Large intestine (tissue), 3 donors: ENCODE measurements around the gene PRM1. TPM values are rescaled to one million over a fixed set of nuclear protein-coding genes. Genes with fewer than 3 reads are reported as not detected.

Experiments used
- DNase-seq, 2 donors: peaks; one replicate each; pipeline versions ENCODE4 v3.0.0 to v3.0.0-alpha.2; 2013
- H3K27ac ChIP-seq: one replicate; pipeline ENCODE4 v1.5.1; 2013; ENCODE audit warnings: low read length
- H3K27me3 ChIP-seq: 2 replicates; pipeline ENCODE4 v1.6.1; 2013; ENCODE audit warnings: low read length; ENCODE audit not compliant: control insufficient read depth, insufficient read depth
- H3K36me3 ChIP-seq: 2 replicates; pipeline ENCODE4 v1.6.1; 2013; ENCODE audit warnings: low read length; ENCODE audit not compliant: control insufficient read depth, insufficient read depth
- H3K4me1 ChIP-seq: one replicate; pipeline ENCODE4 v1.6.1; 2013; ENCODE audit warnings: low read length; ENCODE audit not compliant: control insufficient read depth, insufficient read depth
- H3K4me3 ChIP-seq: one replicate; pipeline ENCODE4 v1.5.1; 2013; ENCODE audit warnings: low read length
- H3K9me3 ChIP-seq: one replicate; pipeline ENCODE4 v1.6.1; 2013; ENCODE audit warnings: mild to moderate bottlenecking, low read depth, low read length, moderate library complexity; ENCODE audit not compliant: control insufficient read depth
- WGBS: methylation state at CpG from one replicate; pipeline ENCODE4 v1.1.5; 2013; ENCODE audit warnings: low lambda C conversion rate; ENCODE audit not compliant: insufficient coverage; 5-methylcytosine and 5-hydroxymethylcytosine counted together
- polyA plus RNA-seq: library from polyadenylated mRNA; unstranded; fragments of 120-200 nt; gene quantifications from one replicate; pipeline ENCODE4 v1.2.1, GENCODE V29; 2013

The PRM1 gene
- polyA plus RNA-seq, 1 donor, result not detected

DNA sequence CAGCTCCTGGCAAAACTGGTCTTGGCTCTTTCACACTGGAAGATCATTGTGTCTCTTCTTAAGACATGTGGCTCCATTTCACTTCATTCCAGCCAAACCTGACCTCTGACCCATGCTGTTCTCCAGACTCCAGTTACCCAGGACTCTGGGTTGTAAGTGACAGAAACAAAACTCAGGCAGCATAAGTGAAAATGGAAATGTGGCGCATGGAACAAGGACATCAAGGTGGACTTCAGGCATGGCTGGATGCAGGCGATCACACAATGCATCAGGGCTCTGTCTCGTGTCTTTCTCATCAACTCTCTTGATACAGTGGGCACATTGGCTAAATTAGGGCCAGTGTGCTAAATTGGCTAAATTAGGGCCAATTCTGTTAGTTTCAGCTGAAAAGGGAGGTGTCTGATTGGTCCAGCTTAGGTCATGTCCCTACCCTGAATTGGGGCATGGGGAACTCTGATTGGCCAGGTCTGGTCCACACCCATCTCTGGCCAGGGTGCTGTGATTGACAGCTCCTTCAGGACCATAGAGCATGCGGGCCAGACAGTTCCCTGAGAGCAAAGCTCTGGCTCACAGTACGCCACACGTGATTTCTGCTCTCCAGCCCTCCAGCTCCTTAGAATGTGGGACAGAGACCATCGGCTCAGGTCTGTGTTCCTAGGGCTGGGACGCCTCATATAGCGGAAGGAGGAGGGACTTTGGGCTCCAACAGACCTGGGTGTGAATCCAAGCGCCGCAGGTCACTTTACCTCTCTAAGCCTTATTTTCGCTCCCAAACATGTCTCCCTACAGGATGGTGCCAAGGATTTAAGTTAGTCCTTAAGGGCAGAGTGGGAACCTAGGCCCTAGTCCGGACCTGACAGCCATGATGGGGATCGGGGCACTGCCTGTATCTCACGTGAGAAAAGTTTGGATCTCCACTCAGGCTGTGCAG, 42.6 kb downstream of the PRM1 start:
- Histone ChIP-seq H3K9me3 (no peaks in the 10 kb centered on the region), H3K4me1 (no peaks in the 10 kb centered on the region), H3K27me3 (no peaks in the 10 kb centered on the region), H3K36me3 (no peaks in the 10 kb centered on the region), H3K4me3 (no peak overlapping the region), H3K27ac (no peak overlapping the region)
- no CpG with 5 or more reads among the region's 15 CpGs for WGBS
- no peak for DNase-seq

DNA sequence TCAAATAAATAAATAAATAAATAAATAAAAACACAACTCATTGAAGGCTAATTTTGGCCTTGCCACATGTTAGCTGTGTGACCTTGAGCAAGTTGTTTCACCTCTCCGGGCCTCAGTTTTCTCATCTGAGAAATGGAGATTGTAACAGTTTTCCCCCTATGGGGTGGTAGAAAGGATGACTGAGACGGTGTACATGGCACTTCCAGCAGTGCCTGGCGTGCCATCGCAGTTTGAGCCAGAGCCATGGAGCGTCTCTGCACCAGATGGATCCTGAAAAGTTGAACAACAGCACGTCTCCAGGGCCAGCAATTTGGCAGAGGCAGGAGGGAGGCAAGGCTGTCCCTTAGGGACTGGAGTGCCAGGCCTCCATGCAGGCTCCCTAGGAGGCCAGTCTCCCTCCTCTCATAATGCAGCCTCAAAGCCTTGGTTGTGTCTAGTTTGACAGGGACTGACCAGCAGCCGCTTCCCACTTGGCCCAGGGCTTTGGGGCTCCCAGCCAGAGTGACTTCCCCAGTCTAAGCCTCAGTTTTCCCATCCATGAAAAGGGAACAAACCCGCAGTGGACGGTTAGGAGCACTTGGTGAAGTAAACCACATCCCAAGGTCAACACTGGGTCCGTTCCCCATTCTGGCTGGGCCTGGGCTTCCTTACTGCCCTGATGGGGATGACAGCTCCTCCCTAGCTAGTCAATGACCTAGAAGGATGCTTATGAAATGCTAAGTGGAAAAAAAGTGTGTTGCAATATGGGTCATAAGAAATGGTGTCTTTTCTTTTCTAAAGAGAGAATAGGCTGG, 44.5 kb downstream of the PRM1 start:
- peaks cover 4% of the 10 kb centered on the region for H3K27me3 ChIP-seq
- no CpG with 5 or more reads among the region's 10 CpGs for WGBS
- H3K36me3 ChIP-seq, result no peaks in the 10 kb centered on the region
- no peaks in the 10 kb centered on the region for H3K9me3 ChIP-seq
- no peak overlapping the region for H3K27ac ChIP-seq
- peaks cover 4% of the 10 kb centered on the region for H3K4me1 ChIP-seq
- no peak overlapping the region for H3K4me3 ChIP-seq
- no peak for DNase-seq

DNA sequence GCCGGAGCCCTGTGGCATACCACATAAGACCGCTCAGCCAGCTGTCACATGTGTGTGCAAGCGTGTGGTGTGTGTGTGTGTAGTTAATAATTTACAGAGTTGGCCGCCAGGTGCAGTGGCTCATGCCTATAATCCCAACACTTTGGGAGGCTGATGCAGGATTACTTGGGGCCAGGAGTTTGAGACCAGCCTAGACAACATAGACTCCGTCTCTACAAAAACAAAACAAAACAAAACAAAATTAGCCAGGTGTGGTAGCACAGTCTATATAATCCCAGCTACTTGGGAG, 45.5 kb downstream of the PRM1 start:
- peaks cover 4% of the 10 kb centered on the region for H3K27me3 ChIP-seq
- no peak overlapping the region for H3K4me3 ChIP-seq
- no peaks in the 10 kb centered on the region for H3K9me3 ChIP-seq
- no CpG with 5 or more reads among the region's 5 CpGs for WGBS
- no peaks in the 10 kb centered on the region for H3K36me3 ChIP-seq
- peak; percentile 76 to 84 for DNase-seq
- H3K27ac ChIP-seq, result no peak overlapping the region
- peaks cover 4% of the 10 kb centered on the region for H3K4me1 ChIP-seq

DNA sequence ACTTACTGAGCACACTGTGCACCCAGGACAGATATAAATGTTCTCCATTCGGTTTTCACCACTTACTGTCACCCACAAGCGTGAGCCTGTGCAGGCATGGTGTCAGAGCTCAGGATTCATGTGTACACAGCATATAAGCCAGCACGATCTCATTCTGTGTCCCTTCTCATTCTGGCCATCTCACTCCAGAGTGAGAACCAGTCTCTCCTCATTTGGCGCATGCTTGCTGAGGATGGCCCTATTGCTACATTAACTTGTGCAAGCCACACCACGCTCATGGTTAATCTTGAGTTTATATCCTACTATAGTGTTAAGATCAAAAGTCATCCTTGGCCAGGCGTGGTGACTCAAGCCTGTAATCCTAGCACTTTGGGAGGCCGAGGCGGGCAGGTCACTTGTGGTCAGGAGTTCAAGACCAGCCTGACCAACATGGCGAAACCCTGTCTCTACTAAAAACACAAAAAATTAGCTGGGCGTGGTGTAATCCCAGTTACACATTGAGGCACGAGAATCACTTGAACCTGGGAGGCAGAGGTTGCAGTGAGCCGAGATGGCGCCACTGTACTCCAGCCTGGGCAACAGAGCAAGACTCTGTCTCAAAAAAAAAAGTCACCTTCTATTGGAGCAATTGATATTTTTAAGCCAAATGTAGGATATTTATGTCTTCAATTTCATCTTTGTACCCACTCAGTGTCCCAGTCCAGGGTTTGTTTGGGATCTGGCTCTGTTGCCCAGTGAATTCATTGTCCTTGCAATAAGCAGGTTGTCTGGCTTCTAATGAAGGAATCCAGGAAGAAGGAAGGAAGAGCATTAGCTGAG, 46.0 kb downstream of the PRM1 start:
- H3K9me3 ChIP-seq, result no peaks in the 10 kb centered on the region
- no CpG with 5 or more reads among the region's 13 CpGs for WGBS
- H3K27me3 ChIP-seq, result peaks cover 4% of the 10 kb centered on the region
- no peaks in the 10 kb centered on the region for H3K36me3 ChIP-seq
- H3K4me1 ChIP-seq, result peaks cover 4% of the 10 kb centered on the region
- no peak overlapping the region for H3K27ac ChIP-seq
- H3K4me3 ChIP-seq, result no peak overlapping the region
- DNase-seq, result no peak

DNA sequence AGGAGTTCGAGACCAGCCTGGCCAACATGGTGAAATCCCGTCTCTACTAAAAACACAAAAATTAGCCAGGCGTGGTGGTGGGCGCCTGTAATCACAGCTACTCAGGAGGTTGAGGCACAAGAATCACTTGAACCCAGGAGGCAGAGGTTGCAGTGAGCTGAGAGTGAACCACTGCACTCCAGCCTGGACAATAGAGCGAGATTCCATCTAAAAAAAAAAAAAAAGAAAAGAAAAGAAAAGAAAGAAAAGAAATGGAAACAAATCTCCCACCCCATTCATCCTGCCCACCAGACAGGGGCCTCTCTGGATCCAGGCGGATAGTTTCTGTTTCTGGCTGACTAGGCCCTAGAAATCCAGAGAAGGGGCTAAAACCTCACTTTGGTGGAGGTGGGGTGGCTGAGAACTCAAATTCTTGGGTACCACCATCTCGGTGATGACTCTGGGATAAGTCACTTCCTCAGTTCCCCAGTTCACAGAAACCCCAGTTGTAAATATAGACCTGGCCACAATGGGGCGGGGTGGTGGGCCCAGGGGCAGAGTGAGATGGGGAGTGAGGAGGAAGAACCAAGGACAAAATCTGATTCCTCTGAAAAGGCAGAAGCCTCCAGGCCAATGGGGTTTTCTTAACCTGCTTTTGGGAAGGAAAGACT, 47.3 kb downstream of the PRM1 start:
- Histone ChIP-seq H3K9me3 (no peaks in the 10 kb centered on the region), H3K27me3 (peaks cover 4% of the 10 kb centered on the region), H3K36me3 (no peaks in the 10 kb centered on the region), H3K4me1 (peaks cover 4% of the 10 kb centered on the region), H3K4me3 (no peak overlapping the region), H3K27ac (no peak overlapping the region)
- WGBS, result 100% methylated on average over 2 of the region's 8 CpGs
- no peak for DNase-seq

DNA sequence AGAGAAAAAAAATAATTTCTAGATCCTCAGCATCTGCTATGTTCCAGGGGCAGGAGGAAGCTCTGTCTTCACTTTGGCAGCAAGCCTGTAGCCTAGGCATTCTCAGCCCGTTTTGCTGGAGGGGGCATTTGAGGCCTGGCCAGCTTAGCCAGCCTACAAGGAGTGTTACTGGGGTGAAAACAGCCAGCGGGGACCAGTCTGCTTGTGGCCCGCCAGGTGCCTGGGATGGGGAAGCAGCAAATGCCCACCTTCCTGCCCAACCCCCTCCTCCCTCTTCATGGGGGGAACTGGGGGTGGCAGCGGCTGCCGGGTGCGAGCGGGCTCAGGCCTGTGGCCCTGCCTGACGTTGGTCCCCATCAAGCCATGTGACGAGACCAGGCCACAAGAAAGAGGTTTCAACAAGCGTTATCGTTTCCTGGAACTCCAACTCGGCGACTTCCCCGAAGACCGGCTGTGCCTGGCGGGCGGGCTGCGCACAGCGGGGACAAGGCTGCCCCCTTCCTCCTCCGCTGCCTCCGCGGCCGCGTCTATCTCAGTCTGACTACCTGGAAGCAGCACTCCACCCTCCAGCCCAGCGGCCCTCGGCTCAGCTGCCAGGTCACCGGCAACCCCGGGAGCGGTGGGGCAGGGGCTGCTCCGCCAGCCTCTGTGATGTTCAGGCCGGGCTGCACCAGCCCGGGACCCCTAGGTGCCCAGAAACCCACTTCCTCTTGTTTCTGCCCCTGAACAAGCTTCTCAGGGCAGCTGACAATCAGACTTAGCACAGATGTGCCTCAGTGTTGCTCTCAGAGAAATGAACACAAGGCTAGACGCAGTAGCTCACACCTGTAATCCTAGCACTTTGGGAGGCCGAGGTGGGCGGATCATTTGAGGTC, 48.0 kb downstream of the PRM1 start:
- no peak overlapping the region for H3K4me3 ChIP-seq
- no CpG with 5 or more reads among the region's 35 CpGs for WGBS
- H3K27me3 ChIP-seq, result peaks cover 4% of the 10 kb centered on the region
- peak in 1 of 2 donors; percentile 57 for DNase-seq
- no peaks in the 10 kb centered on the region for H3K9me3 ChIP-seq
- no peaks in the 10 kb centered on the region for H3K36me3 ChIP-seq
- H3K4me1 ChIP-seq, result peaks cover 4% of the 10 kb centered on the region
- H3K27ac ChIP-seq, result no peak overlapping the region

DNA sequence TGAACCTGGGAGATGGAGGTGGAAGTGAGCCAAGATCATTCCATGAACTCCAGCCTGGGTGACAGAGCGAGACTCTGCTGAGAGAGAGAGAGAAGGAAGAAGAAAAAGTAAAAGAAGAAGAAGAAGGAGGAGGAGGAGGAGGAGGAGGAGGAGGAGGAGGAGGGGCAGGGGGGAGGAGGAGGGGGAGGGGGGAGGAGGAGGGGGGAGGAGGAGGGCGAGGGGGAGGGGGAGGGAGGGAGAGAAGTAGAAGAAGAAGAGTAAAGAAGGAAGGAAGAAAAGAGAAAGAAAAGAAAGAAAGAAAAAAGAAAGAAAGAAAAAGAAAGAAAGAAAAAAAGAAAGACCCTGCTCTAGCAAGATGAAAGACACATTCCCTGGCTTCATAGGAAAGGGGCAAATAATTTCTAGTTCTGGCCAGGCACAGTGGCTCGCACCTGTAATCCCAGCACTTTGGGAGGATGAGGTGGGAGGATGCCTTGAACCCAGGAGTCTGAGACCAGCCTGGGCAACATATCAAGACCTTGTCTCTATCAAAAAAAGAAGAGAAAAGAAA, 48.8 kb downstream of the PRM1 start:
- no peak for DNase-seq
- Histone ChIP-seq H3K4me3 (no peak overlapping the region), H3K36me3 (no peaks in the 10 kb centered on the region), H3K27ac (no peak overlapping the region), H3K9me3 (no peaks in the 10 kb centered on the region), H3K27me3 (peaks cover 4% of the 10 kb centered on the region), H3K4me1 (peaks cover 4% of the 10 kb centered on the region)
- WGBS, result no CpG with 5 or more reads among the region's 3 CpGs

DNA sequence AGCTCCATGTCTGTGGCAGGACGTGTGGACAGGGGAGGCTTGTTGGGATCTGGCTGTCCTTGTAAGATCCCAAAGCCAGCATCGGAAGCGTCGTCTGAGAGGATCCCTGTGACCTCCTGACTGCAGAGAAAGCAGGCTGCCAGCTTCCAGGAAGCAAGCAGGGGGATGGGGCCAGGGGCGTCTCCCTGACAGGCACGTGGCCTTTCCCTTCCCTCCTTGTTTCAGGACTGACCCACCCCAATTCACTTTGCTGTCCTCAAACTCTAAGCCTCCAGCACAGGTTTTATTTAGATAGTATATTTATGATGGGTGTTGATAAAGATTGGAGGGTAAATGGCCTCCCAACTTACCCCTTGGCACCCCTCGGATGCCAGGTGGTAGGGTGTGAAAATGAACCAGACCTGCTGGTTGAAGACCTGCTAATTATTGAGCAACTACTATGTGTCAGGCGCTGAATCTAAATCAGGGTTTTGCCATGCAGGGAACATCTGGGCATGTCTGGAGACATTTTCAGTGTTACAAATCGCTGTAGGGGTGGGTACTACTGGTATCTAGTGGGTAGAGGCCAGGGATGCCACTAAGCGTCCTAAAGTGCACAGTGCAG, 49.7 kb downstream of the PRM1 start:
- H3K27me3 ChIP-seq, result peaks cover 4% of the 10 kb centered on the region
- peaks cover 4% of the 10 kb centered on the region for H3K4me1 ChIP-seq
- H3K36me3 ChIP-seq, result no peaks in the 10 kb centered on the region
- no peak for DNase-seq
- H3K9me3 ChIP-seq, result no peaks in the 10 kb centered on the region
- no CpG with 5 or more reads among the region's 10 CpGs for WGBS
- no peak overlapping the region for H3K27ac ChIP-seq
- H3K4me3 ChIP-seq, result no peak overlapping the region
